T1000 (cell line): ENCODE results near the gene ASS1.

Experiments
- DNase-seq: peaks from one replicate; lab custom pipeline; 2025; ENCODE audit warnings: mixed read lengths; lab: John Stamatoyannopoulos, UW

The ASS1 gene

GRCh38 chr9:130498918-130499698 lies 54.3 kb downstream of the ASS1 start:
- no peak for DNase-seq

GRCh38 chr9:130499804-130500263 lies 55.1 kb downstream of the ASS1 start:
- DNase-seq, result no peak

- no peak for DNase-seq
These were observed 55.8 kb downstream of the ASS1 start for GRCh38 chr9:130500340-130501180.

GRCh38 chr9:130501639-130502038 lies 56.9 kb downstream of the ASS1 start:
- DNase-seq, result no peak

GRCh38 chr9:130508218-130508617 lies 63.5 kb downstream of the ASS1 start:
- DNase-seq, result no peak

GRCh38 chr9:130512199-130512598 lies 67.4 kb downstream of the ASS1 start:
- no peak for DNase-seq

- no peak for DNase-seq
These were observed 68.3 kb downstream of the ASS1 start for GRCh38 chr9:130513078-130513477.

- no peak for DNase-seq
These were observed 73.5 kb downstream of the ASS1 start for GRCh38 chr9:130518233-130518632.

GRCh38 chr9:130518943-130519799 lies 74.4 kb downstream of the ASS1 start:
- no peak for DNase-seq

GRCh38 chr9:130519927-130520326 lies 75.2 kb downstream of the ASS1 start:
- no peak for DNase-seq

- DNase-seq, result no peak
These were observed 77.0 kb downstream of the ASS1 start for GRCh38 chr9:130521715-130522114.

- no peak for DNase-seq
These were observed 77.6 kb downstream of the ASS1 start for GRCh38 chr9:130522233-130522808.

GRCh38 chr9:130523921-130524320 lies 79.2 kb downstream of the ASS1 start:
- no peak for DNase-seq

- DNase-seq, result no peak
These were observed 81.6 kb downstream of the ASS1 start for GRCh38 chr9:130526193-130526853.

GRCh38 chr9:130526854-130527650 lies 82.3 kb downstream of the ASS1 start:
- no peak for DNase-seq

- no peak for DNase-seq
These were observed 83.0 kb downstream of the ASS1 start for GRCh38 chr9:130527651-130528310.

- no peak for DNase-seq
These were observed 83.9 kb downstream of the ASS1 start for GRCh38 chr9:130528674-130529073.

GRCh38 chr9:130530938-130531337 lies 86.2 kb downstream of the ASS1 start:
- no peak for DNase-seq

- no peak for DNase-seq
These were observed 86.9 kb downstream of the ASS1 start for GRCh38 chr9:130531670-130532069.
